Prostate gland (tissue), 2 donors: Measurements from ENCODE around the gene TREML4. TPM values are rescaled to one million over a fixed set of nuclear protein-coding genes. Genes with fewer than 3 reads are reported as not detected.

ENCODE experiments used
- DNase-seq: peaks from one replicate; pipeline ENCODE4 v3.0.0-alpha.2; 2019; ENCODE audit warnings: low spot score
- H3K27ac ChIP-seq, 2 donors: fragments of 200-600 bp; sonication (generic); 2 replicates each; pipeline ENCODE4 v1.5.1; 2017 to 2019
- H3K27me3 ChIP-seq: fragments of 200-600 bp; sonication (generic); replicated peaks from 2 replicates; pipeline ENCODE4 v1.5.1; 2019; ENCODE audit not compliant: insufficient read depth
- H3K36me3 ChIP-seq, 2 donors: fragments of 200-600 bp; sonication (generic); 1 replicate in 1 of 2; 2 replicates in 1 of 2; pipeline versions ENCODE4 v1.5.1 to v1.8.1; 2017 to 2019
- H3K4me1 ChIP-seq: fragments of 200-600 bp; sonication (generic); replicated peaks from 2 replicates; pipeline ENCODE4 v1.5.1; 2019
- H3K4me3 ChIP-seq, 2 donors: fragments of 200-600 bp; sonication (generic); 2 replicates each; pipeline ENCODE4 v1.5.1; 2017 to 2019
- H3K9me3 ChIP-seq: fragments of 200-600 bp; sonication (generic); 2 replicates; pipeline ENCODE4 v1.5.1; 2017
- CTCF ChIP-seq, 4 experiments: fragments of 200-600 bp in 2 of 4; fragments of 450-650 bp in 2 of 4; sonication (generic) in 2 of 4; IDR thresholded peaks; 1 replicate in 3 of 4; 2 replicates in 1 of 4; pipeline ENCODE4 v1.5.1; 2016 to 2019; ENCODE audit warnings: antibody characterized with exemption in 4 of 4, mild to moderate bottlenecking in 2 of 4, moderate library complexity in 2 of 4
- POLR2A ChIP-seq: fragments of 450-650 bp; IDR thresholded peaks from one replicate; pipeline ENCODE4 v1.6.1; 2016; ENCODE audit warnings: antibody characterized with exemption, mild to moderate bottlenecking
- POLR2AphosphoS5 ChIP-seq: sonication (generic); formaldehyde crosslinking; IDR thresholded peaks from one replicate; pipeline ENCODE4 v1.6.1; 2017; ENCODE audit warnings: antibody characterized with exemption
- WGBS: methylation state at CpG from one replicate; pipeline ENCODE4 v1.1.5; 2018; 5-methylcytosine and 5-hydroxymethylcytosine counted together
- intact Hi-C: fragments of 100-400 bp; cut with DNase I; formaldehyde crosslinking; loops from one replicate; pipeline ENCODE4 v1.14.2; 2022
- total RNA-seq, 2 donors: library from RNA; depleted of rRNA; stranded (reverse); fragments of >200 nt; gene quantifications; one replicate each; pipeline ENCODE4 v1.1.0, GENCODE V29; 2016

Gene TREML4
- total RNA-seq, 2 donors from 2014 or later, result not detected

GRCh38 chr6:41204156-41204555 lies 24.0 kb upstream of the TREML4 start:
- Histone ChIP-seq H3K4me1 (no peaks in the 10 kb centered on the region), H3K4me3 (no peak overlapping the region), H3K9me3 (no peaks in the 10 kb centered on the region), H3K27me3 (no peaks in the 10 kb centered on the region), H3K27ac (no peak overlapping the region), H3K36me3 (no peaks in the 10 kb centered on the region)
- 66% methylated on average over 1 of the region's 1 CpG for WGBS
- intact Hi-C loops, result no loop called here
- DNase-seq, result no peak
- TF ChIP-seq POLR2AphosphoS5, result no peak
- TF ChIP-seq POLR2A, result no peak
- TF ChIP-seq CTCF (IDR thresholded peaks at IDR 0.05), result no peak

GRCh38 chr6:41208439-41209106 lies 19.6 kb upstream of the TREML4 start:
- Histone ChIP-seq H3K4me1 (no peaks in the 10 kb centered on the region), H3K27me3 (no peaks in the 10 kb centered on the region), H3K27ac (no peak overlapping the region), H3K36me3 (no peaks in the 10 kb centered on the region), H3K4me3 (no peak overlapping the region), H3K9me3 (no peaks in the 10 kb centered on the region)
- 92% methylated on average over 7 of the region's 7 CpGs for WGBS
- DNase-seq, result no peak
- intact Hi-C loops, result no loop called here
- TF ChIP-seq CTCF (IDR thresholded peaks at IDR 0.05), result no peak
- no peak for TF ChIP-seq POLR2AphosphoS5
- no peak for TF ChIP-seq POLR2A

GRCh38 chr6:41209547-41210320 lies 18.4 kb upstream of the TREML4 start:
- no peaks in the 10 kb centered on the region for H3K9me3 ChIP-seq
- intact Hi-C loops, result no loop called here
- 88% methylated on average over 5 of the region's 5 CpGs for WGBS
- H3K4me1 ChIP-seq, result no peaks in the 10 kb centered on the region
- H3K27ac ChIP-seq, result no peak overlapping the region
- no peak for DNase-seq
- no peak for TF ChIP-seq POLR2AphosphoS5
- no peak for TF ChIP-seq CTCF (IDR thresholded peaks at IDR 0.05)
- TF ChIP-seq POLR2A, result no peak
- no peaks in the 10 kb centered on the region for H3K36me3 ChIP-seq
- H3K4me3 ChIP-seq, result no peak overlapping the region
- H3K27me3 ChIP-seq, result no peaks in the 10 kb centered on the region

- intact Hi-C loops, result no loop called here
- no peak overlapping the region for H3K4me3 ChIP-seq
- no peak for DNase-seq
- no peaks in the 10 kb centered on the region for H3K27me3 ChIP-seq
- H3K36me3 ChIP-seq, result no peaks in the 10 kb centered on the region
- no peak for TF ChIP-seq POLR2AphosphoS5
- TF ChIP-seq POLR2A, result no peak
- TF ChIP-seq CTCF (IDR thresholded peaks at IDR 0.05), result no peak
- no peak overlapping the region for H3K27ac ChIP-seq
- 86% methylated on average over 9 of the region's 9 CpGs for WGBS
- H3K9me3 ChIP-seq, result no peaks in the 10 kb centered on the region
- H3K4me1 ChIP-seq, result no peaks in the 10 kb centered on the region
Measured at GRCh38 chr6:41214559-41215238, 13.4 kb upstream of the TREML4 start.
